NCI-H187 treated with DMSO at 0.1 percent for 48 hours (cell line): Measurements from ENCODE around the gene METTL5.
A peak's percentile ranks its signal among the peaks of the same experiment; 100 is the strongest.
"Not testable (repeated sequence)": the region's sequence is repeated elsewhere in the genome, so short reads cannot be mapped to it uniquely, and the experiment has no call there.

ENCODE experiments used
- DNase-seq: peaks from one replicate; lab custom pipeline; 2025; lab: John Stamatoyannopoulos, UW

The METTL5 gene

DNA sequence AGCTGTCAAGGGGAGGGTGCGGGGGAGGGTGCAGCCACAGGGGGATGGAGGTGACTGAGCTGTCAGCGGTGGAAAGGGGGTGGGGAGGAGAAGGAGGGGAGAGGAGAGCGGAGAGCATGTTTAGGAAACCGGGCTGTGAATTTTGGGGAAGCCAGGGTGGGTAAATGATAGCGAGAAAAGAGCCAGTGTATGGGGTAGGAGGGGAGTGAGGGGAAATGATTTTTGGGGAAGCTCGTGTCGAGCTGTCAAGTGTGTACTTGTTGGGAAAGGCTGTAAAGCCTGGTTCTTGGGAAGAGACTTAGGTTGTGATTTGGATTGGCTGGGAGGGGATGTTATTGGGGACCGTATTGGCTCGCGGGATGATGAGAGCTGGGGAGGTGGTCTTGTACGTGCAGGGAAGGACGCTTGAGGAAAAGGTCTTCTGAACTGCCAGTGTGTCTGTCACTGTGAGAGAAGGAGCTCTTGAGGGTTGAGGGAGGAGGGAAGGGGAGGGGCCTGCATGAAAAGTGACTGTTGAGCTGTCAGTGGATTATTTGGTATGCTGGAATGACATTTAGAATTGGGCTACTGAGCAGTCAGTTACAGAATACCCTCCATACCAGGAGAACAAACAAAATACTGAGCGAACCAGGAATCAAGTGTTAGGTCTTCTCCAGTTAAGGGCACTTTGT lies 3.6 kb upstream of the METTL5 start:
- no peak for DNase-seq

DNA sequence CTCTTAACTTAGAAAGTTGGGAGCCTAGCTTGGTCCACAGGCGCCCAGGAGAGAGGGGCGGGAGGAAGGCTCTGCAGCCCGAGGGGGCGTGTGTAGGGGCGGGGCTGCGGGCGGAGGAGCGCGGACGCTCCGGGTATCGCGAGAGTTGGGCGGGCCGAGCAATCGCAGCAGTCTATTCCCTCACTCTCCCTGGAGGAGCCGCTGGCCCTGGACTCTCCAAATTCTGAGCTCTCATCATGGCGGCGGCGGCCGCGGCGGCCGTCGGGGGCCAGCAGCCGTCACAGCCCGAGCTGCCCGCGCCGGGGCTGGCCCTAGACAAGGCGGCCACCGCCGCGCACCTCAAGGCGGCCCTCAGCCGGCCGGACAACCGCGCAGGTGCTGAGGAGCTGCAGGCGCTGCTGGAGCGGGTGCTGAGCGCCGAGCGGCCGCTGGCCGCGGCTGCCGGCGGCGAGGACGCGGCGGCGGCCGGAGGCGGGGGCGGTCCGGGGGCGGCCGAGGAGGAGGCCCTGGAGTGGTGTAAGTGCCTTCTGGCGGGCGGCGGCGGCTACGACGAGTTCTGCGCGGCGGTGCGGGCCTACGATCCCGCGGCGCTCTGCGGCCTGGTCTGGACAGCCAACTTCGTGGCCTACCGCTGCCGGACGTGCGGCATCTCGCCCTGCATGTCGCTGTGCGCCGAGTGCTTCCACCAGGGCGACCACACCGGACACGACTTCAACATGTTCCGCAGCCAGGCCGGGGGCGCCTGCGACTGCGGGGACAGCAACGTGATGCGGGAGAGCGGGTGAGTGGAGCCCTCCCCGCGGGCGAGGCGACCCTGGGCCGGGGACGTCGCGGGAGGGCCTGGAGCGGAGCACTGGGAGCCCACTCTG lies 2.8 kb upstream of the METTL5 start, which contains the start of gene UBR3:
Gene UBR3, plus strand, starts transcription at position 183 of the 869 bp plus-strand sequence. Its CDS starts 54 bp downstream, at position 237.
- no peak for DNase-seq

DNA sequence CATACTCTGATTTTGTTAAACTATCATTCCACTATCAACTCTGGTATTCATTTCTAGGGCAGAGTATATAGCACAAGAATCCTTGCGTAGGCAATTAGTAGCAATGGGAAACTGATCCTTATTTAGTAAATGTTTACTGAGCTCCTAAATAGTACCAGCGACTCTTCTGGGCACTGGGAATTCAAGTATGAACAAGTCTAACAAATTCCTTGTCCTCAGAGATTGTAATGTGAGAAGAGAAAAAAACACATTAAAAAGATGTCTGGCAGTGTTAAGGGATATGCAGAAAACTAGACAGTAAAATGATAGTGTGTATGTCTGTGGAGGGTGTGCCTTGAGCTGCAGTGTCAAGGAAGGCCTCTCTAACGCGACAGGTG lies 721 bp downstream of the METTL5 start:
- no peak for DNase-seq

DNA sequence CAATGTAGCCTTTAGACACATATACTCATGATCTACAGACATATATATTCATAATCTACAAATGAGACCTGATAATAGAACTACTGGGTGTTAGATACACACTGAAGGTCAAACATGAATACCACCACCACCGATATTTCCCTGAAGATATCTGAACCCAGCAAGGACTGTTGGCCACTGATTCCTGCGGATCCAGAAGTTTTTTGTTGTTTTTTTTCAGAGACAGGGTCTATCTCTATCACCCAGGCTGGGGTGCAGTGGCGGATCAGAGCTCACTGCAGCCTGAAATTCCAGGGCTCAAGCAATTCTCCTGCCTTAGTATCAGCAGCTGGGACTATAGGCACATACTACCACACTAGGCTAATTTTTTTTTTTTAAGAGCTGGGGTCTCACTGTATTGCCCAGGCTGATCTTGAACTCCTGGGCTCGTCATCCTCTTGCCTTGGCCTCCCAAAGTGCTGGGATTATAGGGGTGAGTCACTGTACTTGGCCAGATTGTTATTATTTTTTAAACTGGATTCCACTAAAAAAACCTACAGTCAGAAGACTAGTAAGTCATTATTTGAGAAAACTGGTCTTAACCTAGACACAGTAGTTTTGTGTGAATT lies 1.8 kb downstream of the METTL5 start:
- no peak for DNase-seq

DNA sequence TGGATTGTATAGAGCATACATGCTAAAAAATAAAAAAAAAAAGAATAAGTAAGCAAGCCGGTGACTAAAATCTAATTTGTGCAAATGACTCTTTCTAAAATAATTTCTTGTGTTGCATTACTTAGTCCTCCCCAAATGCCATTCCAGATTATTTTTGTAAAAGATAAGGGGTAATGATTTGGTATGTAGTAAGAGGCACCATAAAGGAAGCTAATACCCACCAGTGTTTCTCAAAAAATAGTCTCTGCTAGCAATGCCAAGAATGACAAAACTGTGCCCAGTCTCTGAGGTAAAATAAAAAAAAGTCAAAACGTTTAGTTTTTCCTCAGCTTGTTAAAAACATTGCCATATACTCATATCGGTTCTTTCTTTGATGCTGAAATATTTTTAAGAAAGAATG lies 2.7 kb downstream of the METTL5 start:
- DNase-seq, result no peak

DNA sequence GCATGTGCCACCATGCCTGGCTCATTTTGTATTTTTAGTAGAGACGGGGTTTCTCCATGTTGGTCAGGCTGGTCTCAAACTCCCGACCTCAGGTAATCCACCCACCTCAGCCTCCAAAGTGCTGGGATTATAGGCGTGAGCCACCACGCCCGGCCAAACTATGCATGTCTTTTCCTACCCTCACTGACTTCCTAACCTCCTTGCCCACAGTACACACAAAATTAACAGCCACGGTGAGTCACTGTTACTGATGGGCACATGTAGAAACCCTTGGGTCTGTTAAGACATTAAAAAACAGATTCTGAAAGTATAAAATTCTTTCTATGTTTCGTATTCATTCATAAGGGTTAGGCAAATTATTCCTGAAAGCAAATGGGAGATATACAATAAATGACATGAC lies 4.6 kb downstream of the METTL5 start:
- not testable (repeated sequence) for DNase-seq

DNA sequence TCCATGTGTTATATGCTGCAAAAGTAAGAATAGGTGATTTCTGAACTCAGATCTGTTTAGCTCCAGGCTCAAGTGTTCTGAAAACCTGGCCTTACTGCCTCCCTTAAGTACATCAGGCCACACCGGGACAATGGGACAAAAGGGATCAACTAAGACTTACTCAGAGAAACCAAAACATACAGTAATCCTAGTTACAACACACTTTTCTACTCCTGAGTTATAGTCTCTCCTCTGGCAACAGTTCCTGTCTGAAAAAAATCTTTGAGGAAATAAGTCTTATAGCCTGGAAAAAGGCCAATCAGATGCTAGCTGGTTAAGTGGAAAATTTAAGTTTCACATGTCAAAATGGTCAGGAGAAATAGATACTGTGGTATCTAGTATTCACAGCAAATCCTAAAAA lies 5.6 kb downstream of the METTL5 start:
- DNase-seq, result no peak

DNA sequence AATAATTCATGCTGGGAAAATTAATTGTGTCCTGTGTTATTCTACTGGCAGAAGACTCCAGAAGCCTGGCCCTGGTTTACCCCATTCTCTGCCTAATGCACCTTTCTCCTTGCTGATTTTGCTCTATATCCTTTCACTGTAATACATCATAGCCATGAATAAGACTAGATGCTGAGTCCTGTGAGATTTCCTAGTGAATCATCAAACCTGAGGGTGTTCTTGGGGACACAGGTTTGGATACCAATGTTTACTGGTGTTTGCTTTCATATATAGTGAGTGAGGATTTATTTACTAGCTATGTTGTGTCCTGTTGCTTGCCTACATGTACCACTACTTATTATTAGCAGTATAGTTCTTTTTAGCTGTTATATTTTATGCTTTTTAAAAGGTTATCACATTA lies 6.5 kb downstream of the METTL5 start:
- DNase-seq, result no peak

DNA sequence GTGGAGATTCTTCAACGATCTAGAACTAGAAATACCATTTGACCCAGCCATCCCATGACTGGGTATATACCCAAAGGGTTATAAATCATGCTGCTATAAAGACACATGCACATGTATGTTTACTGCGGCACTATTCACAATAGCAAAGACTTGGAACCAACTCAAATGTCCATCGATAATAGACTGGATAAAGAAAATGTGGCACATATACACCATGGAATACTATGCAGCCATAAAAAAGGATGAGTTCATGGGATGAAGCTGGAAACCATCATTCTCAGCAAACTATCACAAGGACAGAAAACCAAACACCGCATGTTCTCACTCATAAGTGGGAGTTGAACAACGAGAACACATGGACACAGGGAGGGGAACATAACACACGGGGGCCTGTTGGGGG lies 7.3 kb downstream of the METTL5 start:
- DNase-seq, result not testable (repeated sequence)

DNA sequence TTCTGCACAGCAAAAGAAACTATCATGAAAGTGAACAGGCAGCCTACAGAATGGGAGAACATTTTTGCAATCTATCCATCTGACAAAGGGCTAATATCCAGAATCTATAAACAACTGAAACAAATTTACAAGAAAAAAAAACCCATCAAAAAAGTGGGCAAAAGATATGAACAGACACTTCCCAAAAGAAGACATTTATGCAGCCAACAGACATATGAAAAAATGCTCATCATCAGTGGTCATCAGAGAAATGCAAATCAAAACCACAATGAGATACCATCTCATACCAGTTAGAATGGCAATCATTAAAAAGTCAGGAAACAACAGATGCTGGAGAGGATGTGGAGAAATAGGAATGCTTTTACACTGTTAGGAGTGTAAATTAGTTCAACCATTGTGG lies 7.7 kb downstream of the METTL5 start:
- not testable (repeated sequence) for DNase-seq

DNA sequence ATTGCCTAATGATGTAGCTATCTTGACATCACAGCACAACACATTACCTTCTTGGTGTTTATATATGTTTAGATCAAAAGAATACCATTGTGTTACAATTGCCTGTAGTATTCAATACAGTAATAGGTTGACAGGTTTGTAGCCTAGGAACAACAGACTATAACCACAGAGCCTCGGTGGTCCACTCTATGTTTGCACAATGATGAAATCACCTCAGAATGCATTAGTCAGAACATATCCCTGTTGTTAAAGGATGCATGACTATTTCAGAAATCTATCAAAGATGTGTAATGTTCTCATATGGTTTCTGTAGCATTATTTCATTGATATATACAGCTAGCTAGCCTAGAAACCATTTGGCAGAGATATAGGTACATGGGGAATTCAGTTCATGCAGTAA lies 8.9 kb downstream of the METTL5 start:
- DNase-seq, result no peak

DNA sequence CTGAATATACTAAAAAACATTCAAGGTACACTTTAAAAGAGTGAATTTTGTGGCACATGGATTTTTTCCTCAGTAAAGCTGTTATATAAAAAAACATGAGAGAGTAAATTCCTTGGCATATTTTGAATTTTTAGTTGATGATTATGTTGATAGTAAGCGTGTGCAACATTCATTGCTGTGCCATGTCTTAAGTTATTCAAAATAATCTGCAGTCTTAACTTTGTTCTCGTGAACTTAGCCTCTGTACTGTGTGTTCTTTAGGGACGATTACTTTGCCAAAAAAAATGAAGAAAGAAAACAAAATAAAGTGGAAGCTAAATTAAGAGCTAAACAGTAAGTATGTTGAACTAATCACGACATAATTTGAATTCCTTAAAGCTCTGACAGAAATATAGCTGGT lies 16.5 kb downstream of the METTL5 start:
- DNase-seq, result no peak

DNA sequence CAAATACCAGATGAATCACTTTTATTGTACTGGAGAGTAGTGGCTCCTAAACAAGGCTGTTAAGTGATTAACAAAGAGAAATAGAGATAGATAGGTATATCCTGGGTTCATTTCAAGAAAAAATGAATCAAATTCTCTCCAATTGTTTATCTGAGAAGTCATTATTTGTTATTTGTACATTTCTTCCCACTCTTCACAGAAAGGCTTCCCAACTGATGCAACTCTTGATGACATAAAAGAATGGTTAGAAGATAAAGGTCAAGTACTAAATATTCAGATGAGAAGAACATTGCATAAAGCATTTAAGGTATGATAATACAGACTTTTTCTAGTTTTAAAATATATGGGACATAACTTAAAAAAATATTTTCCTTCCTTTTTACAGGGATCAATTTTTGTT lies 18.1 kb downstream of the METTL5 start:
- DNase-seq, result no peak

DNA sequence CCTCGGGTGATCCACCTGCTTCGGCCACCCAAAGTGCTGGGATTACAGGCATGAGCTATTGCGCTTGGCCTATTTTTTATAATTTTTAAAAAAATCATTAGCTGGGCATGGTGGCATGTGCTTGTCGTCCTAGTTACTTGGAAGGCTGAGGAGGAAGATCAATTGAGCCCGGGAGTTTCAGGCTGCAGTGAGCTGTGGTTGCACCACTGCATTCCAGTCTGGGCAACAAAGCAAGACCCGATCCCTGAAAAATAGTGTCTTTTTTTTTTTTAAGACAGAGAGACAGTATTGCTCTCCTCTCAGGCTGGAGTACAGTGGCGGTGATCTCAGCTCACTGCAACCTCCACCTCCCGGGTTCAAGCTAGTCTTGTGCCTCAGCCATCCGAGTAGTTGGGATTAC lies 21.2 kb downstream of the METTL5 start:
- no peak for DNase-seq

DNA sequence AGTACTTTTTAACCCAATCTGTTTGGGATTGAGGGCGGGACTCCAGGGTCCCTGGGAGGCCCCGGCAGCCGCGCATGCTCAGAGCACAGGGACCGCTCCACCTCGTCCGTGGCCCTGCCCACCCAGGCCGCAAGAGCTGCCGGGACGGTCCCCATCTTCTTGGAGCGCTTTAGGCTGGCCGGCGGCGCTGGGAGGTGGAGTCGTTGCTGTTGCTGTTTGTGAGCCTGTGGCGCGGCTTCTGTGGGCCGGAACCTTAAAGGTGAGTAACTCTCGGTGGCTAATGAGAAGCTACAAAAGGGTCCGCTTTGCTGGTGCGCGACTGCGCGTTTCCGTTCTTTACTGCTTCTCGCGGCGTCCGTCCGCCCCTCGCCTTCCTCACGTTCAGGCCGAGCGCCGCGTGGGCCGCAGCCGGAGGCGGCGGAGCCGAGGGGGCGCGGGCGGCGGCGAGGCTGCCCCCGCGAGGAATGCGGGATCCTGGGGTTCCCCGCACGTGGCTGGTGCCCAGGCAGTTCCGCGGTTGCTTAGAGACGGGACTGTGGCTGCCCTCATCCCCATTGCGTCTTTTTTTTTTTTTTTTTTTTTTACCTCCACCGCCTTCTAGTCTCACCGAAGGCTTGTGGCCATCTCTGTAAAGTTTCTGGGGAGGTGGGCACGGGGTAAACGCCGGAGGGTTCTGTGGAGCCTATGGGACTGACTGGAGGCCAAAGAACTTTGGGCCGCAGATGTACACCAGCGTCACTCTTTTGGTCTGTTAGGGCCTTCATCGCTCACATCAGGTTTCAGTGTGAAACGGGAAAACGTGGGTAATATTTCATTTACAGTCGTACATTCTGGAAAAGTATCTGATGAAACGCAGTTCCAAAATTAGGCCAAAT lies 25.8 kb downstream of the METTL5 start, which contains the start of gene SSB:
Gene SSB, plus strand, starts transcription at position 154 of the 875 bp plus-strand sequence. CDS start 2,090 bp downstream, outside the sequence.
- DNase-seq, result peak; percentile 47

DNA sequence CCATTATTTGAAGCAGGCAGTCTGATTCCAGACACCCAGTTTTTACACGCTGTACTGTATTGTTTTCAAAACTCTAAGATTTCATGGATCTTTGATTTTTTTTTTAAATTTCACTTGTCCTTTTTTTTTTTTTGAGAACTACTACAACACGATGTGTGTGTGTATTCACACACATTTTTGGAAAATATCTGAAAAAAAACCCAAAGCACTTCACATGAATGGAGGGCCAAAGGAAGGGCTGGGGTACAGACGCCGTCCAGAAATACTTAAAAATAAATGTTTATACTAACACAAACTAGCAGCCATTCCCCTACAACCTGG lies 26.3 kb downstream of the METTL5 start:
- no peak for DNase-seq

DNA sequence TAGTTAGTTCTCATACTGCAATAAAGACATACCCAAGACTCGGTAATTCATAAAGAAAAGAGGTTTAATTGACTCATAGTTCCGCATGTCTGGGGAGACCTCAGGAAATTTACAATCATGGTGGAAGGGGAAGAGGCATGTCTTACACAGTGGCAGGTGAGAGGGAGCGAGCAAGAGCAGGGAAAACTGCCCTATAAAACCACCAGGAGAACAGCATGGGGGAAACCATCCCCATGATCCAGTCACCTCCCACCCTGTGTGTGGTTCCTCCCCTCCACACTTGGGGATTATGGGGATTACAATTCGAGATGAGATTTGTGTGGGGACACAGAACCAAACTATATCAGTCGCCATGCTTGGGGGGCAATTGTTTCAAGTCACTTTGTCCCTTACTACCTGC lies 27.1 kb downstream of the METTL5 start:
- no peak for DNase-seq

DNA sequence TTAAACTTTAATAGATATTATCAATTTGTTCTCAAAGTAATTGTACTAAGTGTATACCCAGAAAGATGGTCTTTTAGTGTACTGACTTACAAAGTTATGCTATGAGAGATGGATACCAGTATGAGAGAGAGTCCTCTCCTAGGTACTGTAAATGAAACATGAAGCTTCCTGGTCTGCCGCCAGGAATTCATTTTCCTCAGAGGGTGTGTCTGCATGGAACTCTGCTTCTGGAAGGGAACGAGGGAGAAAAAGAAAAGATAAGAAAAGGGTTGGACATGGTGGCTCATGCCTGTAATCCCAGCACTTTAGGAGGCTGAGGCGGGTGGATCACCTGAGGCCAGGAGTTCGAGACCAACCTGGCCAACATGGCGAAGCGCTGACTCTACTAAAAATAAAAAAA lies 28.3 kb downstream of the METTL5 start:
- no peak for DNase-seq

DNA sequence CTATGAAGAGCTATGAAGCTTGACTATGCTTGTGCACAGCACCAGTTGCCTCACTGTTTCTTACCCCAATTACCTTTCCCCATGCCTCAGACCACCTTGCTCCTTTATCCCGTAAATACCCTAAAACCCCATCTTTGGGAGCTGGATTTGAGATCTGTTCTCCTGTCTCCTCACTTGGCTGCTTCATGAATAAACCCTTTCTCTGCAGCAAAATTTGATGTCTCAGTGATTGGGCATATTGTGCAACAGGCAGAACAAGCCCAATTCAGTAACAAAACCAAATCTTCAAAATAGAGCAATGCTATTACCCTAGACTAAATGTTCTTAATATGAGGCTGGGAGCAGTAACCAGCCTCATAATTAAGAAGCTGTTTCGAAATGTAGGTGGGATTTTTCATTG lies 29.5 kb downstream of the METTL5 start:
- DNase-seq, result no peak

DNA sequence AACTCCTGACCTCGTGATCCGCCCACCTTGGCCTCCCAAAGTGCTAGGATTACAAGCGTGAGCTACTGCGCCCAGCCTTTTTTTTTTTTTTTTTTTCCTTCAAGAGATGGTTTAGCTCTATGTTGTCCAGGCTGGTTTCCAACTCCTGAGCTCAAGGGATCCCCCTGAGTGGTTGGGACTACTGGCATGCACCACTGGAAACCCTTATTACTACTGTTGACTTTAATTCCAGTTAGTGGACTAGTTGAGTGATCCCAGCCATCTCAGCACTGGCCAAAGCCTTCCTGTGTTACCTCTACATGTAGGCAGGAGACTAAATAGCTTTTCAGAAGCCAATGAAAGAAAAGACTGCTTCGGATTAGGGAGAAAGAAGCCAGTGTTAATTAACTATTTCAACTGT lies 34.1 kb downstream of the METTL5 start:
- DNase-seq, result no peak

DNA sequence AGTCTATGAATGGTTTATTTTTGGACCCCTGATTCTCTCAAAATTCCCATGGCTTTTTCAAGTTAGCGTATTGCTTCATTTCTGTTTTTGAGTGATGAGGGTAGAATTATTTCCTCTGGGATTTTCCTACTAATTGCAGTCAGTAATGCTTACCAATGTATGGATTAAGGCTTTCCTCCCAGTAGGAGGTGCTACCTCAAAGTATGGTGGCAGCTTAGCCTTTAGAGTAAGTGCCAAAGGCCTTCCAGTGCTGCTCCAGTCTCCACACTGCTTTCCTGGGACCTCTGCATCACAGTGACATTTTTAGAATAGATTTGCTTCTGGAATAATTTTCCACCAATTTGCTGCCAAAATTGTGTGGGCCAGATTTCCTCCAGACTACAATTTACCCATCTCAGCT lies 42.2 kb downstream of the METTL5 start:
- DNase-seq, result no peak
